GM12865 (cell line): ENCODE measurements around the gene SIPA1.

Experiments used
- DNase-seq: peaks from one replicate; pipeline ENCODE4 v3.0.0; 2010; ENCODE audit warnings: low read depth
- H3K4me3 ChIP-seq: 2 replicates; pipeline ENCODE4 v1.5.1; 2011; ENCODE audit warnings: mild to moderate bottlenecking, low read depth, low read length, control low read depth
- TF ChIP-seq, protein P1 (sequence below): IDR thresholded peaks from 2 replicates; pipeline ENCODE4 v1.5.1; 2011; ENCODE audit warnings: low read length, control low read depth, low read depth, inconsistent platforms; ENCODE audit not compliant: insufficient read depth; ENCODE audit errors: missing control alignments

The SIPA1 gene

DNA sequence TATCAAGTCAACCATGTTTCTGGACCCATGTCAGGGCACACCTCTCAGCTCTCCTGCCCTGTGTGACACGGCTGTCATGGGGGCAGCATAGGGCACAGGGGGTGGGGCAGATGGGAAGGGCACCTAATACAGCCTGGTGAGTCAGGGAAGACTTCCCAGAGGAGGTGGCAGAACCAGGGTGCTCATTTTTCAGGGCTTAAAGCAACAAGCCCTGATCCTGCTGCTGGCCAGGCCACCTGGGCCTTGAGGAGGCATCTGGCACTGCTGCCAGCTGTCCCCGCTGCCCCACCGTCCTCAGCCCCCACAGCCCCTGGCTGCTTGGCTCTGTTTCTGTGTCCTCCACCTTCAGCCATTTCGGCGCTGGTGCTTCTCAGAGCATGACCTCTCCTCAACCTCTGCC lies 28.2 kb upstream of the SIPA1 start:
- no peak overlapping the region for H3K4me3 ChIP-seq
- TF ChIP-seq, protein P1, sequence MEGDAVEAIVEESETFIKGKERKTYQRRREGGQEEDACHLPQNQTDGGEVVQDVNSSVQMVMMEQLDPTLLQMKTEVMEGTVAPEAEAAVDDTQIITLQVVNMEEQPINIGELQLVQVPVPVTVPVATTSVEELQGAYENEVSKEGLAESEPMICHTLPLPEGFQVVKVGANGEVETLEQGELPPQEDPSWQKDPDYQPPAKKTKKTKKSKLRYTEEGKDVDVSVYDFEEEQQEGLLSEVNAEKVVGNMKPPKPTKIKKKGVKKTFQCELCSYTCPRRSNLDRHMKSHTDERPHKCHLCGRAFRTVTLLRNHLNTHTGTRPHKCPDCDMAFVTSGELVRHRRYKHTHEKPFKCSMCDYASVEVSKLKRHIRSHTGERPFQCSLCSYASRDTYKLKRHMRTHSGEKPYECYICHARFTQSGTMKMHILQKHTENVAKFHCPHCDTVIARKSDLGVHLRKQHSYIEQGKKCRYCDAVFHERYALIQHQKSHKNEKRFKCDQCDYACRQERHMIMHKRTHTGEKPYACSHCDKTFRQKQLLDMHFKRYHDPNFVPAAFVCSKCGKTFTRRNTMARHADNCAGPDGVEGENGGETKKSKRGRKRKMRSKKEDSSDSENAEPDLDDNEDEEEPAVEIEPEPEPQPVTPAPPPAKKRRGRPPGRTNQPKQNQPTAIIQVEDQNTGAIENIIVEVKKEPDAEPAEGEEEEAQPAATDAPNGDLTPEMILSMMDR, result no peak
- DNase-seq, result no peak

DNA sequence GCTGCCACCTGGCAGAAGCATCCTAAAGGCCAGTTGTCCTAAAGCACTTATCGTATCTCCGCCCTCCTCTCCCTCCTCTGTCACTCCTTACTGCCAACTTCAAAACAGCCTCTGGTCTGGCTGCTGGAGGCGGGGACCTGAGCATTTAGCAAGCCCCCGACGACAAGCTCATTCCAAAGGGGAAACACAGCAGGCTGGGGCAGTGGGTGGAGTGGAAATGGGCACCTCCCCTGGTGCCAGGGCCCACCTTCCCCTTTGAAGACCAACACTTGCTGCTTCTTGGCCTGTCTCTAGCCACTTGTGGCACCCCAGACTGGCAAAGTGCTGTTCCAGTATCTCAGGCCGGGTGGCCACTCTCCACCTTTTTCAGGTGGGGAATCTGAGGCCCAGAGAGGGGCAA lies 27.5 kb upstream of the SIPA1 start:
- no peak for DNase-seq
- no peak overlapping the region for H3K4me3 ChIP-seq
- TF ChIP-seq, protein P1, result no peak

DNA sequence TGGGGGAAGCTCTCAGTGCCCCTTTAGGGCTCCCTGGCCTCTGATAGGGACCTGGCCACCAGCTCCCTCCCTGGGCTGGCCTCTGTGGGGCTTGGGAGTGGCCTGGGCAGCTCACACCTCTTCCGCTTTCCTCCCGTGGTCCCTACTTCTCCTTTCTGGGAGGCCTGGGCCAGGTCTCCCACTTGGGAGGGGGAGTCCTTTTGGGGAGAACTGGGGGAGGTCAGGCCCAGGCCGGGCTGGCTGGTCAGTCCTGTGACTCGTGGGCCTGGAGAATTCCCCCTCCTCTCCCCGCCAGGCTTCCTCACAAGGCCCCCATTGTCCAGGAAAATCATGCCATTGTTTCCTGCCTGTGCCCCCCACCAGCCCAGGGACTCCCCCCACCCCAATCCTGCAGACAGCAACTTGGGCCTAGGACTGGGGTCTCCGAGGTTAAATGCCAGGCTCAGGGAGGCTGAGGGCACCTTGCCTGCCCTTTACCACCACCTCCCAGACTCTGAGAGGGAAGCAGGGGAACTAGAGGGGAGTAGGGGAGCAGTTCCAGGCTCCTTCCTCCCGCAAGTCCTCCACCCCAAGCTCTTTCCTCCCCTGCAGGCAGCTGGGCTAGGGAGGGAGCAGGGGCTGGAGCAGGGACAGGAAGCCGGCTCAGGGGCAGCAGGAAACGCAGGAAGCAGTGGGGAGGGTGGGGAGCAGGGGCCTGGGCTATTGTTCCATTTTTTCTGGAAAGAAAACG lies 26.7 kb upstream of the SIPA1 start:
- TF ChIP-seq, protein P1, result no peak
- no peak for DNase-seq
- peak overlapping the region; percentile 82; the same call in 1 of the 2 replicates for H3K4me3 ChIP-seq

DNA sequence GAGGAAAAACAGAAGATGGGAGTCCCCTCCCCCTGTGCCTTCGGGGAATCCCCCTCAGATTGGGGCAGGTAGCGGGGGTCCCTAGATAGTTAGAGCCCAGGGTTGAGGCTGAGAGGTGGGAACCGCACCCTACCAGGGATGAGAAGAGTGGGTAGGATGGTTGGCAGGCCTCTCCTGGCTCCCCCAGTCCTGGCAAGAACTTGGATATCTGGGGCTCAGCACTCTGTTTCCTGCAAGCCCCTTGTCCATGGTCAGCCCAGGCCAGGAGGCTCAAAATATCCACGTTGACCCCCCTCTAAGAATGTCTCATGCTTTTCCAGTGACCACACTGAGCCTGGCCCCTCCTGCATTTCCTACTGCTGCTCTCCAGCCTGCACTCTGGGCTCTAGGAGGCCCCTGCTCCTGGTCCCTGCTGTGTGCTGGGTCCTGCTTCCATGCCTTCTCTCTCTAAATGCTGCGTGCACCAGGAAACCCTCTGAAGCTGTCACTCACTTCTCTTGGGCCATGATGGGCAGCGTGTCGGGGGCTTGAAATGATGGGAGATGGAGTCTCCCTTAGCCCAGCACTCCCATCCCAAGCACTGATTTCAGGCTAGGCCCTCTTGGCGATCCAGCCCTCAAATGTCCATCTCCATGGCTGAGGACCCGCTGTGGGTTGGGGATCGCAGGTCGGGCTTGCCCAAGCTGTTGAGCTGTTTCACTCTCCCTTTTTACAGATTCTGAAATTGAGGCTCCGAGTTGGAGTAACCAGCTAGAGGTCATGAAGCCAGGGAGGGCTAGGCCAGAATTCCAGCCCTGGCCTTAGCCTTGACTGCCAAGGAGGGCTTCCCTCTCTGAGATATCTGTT lies 25.9 kb upstream of the SIPA1 start:
- TF ChIP-seq, protein P1, result no peak
- no peak for DNase-seq

DNA sequence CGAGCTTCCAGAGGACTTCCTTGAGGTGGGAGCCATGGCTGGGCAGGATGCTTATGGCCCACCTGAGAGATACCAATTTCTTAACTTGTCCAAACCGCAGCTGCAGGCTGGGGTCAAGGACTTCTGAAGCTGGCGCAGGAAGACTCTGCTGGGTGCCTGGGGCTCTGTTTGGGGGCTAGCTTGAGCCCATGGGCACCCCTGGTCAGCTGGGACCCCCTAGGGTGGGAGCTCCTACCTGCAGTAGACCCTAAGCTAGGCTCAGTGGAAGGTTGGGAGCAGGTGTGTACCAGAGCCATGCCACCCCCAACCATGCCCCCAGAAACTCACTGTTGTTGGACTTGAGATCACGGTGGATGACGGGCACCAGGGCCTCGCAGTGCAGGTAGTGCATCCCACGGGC lies 25.2 kb upstream of the SIPA1 start:
- TF ChIP-seq, protein P1, result no peak
- H3K4me3 ChIP-seq, result peak overlapping the region; percentile 82
- DNase-seq, result no peak

More for the DNA sequence above, 25.9 kb upstream of the SIPA1 start:
- peak overlapping the region; percentile 82 for H3K4me3 ChIP-seq

DNA sequence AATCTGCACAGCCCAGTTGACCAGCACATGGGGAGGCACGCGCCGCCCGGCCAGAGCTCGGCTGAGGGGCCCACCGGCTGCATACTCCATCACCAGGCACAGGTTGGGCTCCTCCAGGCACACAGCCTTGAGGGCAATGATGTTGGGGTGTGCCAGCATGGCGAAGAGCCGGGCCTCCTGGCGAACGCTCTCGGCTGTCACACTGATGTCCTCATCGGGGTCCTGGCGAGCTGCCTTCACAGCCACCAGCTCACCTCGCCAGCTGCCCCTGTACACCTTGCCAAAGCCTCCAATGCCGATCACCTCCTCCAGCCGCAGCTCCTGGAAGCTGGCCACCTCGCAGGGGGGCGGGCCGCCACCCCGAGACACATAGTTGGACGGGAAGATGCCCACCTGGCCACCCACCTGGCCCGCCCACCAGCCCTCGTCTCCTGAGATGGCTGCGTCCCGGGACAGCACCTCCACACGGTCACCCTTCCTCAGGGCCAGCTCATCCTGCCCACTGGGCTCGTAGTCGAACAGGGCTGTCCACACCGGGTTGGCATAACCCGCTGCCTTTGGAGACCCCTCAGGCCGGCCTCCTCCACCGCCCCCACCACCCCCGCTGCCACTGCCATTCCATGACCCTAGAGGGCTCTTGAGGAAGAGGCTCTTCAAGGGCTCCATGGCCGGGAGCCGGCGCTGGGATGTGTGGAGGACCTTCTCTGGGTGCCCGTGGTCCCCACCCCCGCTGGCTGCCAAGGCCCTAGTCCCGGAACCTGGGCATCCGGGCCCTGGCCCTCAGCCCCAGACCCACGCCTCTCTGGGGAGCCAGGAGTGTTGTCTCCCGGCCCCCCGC lies 24.6 kb upstream of the SIPA1 start:
- DNase-seq, result no peak
- TF ChIP-seq, protein P1, result no peak
- H3K4me3 ChIP-seq, result peak overlapping the region; percentile 82
